Stimulated activated CD4-positive, alpha-beta T cell treated with anti-CD3 and anti-CD28 coated beads, TNF-alpha, amount 100 ng/mL, for 48 hours (primary cell): ENCODE results near the gene SEPTIN12.

ENCODE experiments used
- DNase-seq, 3 donors: peaks; one replicate each; pipeline ENCODE4 v3.0.0-alpha.2; 2020; ENCODE audit warnings: low read depth in 3 of 3

Gene SEPTIN12, protein sequence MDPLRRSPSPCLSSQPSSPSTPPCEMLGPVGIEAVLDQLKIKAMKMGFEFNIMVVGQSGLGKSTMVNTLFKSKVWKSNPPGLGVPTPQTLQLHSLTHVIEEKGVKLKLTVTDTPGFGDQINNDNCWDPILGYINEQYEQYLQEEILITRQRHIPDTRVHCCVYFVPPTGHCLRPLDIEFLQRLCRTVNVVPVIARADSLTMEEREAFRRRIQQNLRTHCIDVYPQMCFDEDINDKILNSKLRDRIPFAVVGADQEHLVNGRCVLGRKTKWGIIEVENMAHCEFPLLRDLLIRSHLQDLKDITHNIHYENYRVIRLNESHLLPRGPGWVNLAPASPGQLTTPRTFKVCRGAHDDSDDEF

DNA sequence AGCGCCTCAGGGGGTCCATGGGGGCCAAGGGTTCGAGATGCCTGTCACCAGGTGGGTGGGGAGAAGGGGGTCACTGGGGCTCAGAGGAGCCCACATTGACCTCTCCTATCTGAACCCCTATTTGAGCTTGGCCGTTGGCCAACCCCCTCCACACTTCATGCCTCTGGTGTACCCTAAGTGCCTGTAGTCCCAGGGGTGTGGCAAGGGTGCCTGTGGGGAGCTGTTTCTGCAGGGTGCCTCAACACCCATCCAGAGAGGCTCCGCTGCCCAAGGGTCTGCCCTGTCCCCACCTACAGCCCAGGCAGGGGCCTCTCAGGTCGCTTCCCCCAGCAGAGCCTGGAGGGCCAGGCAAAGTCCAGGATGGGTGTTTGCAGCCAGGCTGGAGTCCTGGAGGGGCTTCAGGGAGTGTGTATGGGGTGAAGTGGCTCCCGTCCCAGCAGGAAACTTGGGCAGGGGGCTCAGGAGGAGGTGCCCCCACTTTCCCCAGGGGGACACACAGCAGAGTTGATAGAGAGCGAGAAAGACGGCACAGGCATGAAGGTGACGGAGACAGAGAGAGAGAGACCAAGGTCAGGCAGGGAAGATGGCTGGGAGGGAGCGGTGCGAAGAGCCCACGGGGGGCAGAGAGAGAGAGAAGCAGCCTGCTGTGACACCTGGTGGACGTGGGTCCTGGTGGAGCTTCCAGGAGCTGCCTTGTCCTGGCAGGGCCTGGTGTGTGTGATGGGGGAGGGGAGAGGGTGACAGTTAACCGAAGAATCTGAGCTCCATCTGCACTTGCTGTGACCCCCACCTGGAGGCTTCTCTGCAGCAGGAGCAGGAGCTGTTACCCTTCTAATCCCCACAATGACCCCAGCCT is at the start of gene SEPTIN12:
SEPTIN12 (minus strand) TSS at position 719 of the 856 bp plus-strand sequence; CDS start at position 19, 700 bp downstream.
- no peak for DNase-seq

DNA sequence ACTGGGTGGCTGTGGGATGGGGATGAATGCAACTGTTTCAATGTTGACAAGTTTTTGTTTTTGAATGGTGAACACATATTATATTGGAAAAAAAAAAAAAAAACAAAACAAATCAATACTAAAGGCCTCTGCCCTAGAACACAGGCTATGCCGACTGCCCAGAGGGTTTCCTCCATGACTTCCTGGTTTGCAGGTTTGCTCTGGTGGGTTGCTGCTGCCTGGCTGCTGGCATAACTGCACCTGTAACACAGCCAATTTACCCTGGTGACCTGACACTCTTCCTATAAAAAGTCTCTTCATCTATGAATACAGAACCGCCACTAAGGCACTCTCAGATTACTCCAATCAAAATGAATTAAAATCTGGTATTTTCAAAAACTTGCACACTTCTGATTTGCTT is 48.6 kb upstream of the SEPTIN12 start:
- DNase-seq = no peak

DNA sequence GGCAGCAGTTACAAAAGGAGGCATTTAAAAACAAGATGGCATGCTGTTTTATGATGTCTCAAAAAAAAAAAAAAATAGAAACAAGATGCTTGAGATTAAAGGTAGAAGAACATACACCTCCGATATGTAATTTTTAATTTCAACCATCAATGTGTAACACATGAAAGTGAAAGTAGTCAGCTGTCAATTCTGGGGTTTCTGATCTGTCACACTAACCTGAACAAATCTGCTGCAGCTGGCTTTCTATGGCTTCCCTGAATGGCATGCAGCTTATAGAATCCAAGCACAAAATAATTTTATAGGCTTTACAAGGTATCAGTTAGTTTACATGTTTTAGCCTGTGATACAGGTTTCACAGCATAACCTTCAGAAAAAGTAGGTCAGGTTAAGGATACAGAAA is 45.4 kb upstream of the SEPTIN12 start:
- no peak for DNase-seq

DNA sequence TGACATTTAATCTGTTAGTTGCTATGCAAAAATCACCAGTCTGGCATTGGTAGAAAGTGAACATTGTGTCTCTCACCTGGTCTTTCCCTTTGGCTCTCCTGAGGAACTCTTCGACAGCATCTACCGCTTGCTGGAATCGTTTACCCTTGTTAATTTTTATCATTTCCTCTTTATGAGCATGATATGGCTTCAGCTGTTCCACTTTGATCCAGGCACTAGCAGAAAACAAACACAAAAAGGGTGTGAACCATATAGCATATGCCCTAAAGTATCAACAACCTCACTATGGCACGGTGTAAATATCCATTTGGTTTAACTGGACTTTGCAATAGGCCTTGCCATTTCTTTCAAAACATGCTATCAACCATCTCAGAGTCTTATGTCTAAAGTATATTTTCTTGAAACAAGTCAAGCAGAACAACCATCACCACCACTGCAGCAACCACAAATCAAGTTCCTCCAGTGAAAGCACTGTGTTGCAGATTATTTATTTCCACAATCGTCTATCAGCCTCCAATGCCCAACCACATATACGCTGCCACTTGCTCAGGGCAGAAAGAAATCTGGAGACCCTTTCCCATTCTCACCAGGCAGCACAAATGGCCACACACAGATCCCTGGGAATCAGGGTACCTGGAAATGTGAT is 44.7 kb upstream of the SEPTIN12 start:
- DNase-seq = no peak

DNA sequence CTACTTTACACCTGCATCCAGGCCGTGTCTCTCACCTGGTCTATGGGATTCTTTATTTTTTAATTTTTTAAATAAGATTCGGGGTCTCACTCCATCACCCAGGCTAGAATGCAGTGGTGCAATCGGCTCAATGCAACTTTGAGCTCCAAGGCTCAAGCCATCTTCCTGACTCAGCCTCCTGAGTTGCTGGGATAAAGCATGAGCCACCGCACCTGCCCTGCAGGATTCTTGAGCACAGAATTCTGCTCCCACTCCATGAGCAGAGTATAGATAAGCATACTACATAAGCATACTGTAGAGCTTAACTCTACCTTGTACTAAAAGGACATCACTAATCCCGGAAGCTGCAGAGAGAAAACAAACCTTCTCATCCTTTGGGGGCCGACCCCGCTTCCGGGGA is 43.5 kb upstream of the SEPTIN12 start:
- DNase-seq = no peak

DNA sequence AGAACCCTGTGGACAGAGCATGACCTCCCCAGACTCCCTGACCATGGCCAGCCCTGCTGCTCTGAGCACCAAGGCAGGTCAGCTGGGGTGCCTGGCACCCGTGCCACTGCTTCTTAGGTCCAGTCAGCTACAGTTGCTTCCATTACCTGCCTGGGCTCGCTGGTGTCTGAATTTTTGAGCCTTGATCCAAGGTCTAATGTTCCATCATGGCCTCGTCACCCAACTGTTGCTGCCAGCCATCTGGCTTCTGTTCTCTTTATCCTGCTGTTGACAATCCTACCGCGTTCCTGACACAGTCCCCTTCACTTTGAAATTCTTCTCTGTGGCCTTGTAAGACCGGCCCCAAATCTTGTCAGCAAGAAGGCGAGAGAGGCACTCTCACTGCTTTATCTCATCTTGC is 42.3 kb upstream of the SEPTIN12 start:
- DNase-seq = no peak

DNA sequence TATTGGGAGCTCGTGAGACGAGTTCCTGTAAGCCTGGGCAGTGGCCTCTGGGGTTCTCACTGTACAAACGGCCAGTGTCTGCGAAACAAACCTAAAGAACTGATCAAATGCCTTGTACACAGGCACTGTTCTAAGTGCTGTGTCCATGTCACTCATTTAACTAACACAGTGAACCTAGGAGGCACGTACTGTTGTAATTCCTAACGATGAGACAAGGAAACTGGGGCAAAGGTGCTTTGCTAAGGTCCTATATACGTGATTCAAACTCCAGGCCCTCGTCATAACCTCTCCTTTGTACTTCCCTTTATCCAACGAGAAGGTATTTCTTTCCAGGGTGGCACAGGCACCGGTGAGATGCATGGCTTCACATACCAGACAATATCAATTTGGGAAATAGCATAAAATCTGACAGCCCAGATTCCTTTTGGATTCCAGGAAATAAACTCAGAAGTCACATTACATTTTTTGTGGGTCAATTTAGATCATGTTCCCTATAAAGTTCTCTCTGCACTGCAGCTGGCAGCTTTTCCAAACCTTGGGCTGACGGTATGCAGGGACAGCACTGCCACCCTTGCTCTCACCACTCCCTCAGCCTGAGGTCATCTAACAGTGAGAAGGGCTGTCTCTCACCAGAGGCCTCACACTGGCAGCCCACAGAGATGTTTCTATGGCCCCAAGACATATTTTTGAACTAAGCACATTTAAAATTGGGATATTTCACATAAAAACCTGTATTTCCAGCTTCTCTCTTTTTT is 40.6 kb upstream of the SEPTIN12 start:
- no peak for DNase-seq

DNA sequence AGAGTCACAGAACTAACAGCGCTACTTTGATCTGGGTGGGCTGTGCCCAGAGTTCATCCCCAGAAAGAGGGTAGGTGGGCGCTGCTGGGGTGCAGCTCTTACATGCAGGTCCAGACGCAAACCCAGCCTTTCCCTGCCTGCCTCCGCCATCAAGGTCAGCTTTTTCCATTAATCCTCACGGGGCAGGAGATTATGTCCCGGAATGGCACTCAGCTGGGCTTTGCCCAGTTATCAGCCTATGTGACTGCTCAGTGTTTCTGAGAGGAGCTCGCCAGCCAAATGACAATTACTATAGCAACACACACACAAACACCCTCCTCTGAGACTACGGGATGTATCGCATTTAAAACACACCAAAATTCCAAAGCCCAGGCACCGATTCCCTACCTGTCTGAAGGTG is 38.8 kb upstream of the SEPTIN12 start:
- no peak for DNase-seq

DNA sequence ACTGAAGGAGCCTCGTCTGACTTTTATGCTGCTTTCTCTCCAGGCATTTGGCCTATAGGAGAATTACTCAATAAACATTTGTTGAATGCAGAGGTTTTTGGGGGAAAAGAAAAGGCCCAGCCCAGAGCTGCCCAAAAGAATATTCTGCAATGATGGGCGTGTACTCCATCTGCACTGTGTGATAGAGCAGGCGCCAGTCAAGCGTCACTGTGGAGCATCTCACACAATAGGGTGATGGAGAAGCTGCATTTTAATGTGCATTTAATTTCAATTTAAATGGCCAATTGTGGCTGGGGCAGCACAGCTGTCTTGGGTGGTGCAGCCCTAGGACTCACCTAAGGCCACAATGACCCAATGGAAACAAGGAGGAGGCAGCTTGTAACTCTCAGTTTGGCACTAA is 38.4 kb upstream of the SEPTIN12 start:
- DNase-seq = no peak

DNA sequence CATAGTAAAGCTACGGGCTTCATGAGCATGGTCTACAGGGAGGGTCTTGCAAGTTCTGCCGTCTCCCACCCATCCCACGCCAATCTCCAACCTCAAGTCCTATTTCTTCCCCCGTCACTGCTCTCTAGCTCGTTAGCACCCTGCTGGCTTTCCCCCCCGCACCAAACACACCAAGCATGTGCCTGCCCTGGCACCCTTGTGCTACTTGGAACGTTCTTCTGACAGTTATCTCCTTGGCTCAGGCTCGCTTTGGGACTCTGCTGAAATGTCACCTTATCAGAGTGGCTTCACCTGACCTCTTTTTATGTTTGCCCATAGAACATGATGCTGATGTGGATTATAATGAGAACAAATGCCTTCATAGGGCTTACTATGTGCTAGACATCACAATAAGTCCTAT is 37.1 kb upstream of the SEPTIN12 start:
- DNase-seq = no peak

DNA sequence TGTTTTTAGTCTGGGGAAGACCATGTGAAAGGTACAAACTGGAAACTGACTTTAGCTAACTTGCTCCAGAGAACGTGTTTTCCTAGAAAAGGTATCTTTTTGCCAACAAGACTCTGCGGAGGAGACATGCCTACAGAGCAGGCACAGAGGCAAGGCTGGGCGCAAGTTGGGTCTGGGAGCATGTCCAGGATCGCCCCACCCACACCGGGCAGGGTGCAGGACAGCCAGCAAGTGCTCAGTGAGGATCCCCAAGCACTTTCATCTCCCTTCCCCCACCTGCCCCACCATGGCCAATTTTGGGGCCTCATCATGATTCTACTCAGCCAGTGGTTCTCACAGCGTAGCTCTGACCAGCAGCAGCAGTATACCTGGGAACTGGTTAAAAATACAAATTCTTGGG is 32.5 kb upstream of the SEPTIN12 start:
- DNase-seq = no peak

DNA sequence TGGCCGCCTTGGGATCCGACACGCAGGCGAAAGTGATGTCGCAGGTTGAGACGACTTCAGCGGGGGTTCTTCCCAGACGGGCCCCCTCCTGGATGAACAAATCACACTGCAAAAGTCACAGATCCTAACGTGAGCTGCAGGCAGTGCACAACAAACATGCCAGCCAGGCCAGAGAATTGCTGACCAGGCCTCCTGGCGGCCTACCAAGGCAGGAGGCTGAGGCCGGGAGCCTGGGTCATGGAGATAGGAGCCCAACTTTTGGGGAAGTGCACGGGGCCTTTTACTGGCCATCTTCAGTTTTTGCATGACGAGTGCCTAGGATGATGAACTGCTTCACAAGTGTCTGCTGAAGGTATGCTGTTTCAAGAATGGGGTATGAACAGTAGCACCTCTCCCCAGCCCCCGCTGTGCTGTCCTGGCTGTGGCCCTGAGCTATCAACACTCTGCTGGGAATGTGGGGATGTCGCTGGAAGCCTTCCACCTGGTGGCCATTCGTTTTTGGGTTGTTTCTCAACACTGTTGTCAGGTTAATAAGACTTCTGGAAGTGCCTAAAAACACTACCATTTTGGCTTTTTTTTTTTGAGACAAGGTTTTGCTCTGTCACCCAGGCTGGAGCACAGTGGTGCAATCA is 26.5 kb upstream of the SEPTIN12 start:
- no peak for DNase-seq

DNA sequence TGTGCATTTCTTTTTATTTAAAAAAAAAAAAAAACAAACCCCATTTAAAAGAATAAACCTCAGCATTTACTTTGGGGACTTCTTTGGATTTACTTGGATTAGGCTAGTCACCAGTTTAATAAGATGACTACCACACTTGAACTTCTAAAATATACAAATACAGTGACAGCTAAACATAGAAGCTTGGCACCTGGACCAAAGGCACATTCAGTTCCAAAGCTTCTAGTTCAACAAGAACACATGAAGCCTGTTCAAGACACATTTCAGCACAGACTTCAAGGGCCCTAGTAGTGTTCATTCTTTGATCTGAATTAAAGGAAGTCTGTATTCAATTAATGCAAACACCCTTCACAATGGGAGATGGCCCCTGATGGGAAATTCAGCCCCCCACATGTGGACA is 25.9 kb upstream of the SEPTIN12 start:
- no peak for DNase-seq

DNA sequence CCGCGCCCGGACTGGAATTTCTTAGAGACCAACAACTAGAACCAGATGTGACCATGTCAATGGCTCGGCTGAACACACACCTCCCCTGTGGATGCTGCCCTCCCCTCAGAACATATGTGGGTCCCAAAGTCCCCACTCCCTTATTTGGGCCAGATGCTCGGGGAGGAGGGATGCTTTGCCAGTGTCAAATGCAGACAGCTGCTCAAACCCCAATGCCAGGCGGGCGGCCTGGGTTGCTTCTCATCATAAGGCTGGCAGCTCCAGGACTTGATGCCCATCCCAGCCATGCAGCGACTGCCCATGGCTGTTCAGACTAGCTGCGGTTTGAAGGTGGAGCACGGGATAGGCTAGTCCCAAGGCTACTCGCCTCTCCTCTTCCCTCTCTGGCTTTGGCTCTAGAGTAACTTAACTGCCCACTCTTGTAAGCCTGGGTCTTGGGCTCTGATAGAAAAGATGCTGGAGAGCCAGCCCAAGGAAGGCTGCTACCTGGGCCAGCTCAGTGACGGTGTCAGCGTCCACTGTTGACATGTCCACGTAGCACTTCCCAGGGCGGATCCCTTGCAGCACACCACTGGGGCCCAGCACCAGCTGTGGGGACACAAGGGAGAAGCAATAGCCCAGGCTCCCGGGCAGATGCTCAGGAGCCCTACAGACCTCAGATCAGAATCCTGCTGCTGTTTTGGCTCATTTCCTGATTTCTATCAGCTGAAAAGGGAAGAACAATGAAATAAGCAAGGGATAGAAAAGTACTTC is 25.3 kb upstream of the SEPTIN12 start:
- DNase-seq = no peak

DNA sequence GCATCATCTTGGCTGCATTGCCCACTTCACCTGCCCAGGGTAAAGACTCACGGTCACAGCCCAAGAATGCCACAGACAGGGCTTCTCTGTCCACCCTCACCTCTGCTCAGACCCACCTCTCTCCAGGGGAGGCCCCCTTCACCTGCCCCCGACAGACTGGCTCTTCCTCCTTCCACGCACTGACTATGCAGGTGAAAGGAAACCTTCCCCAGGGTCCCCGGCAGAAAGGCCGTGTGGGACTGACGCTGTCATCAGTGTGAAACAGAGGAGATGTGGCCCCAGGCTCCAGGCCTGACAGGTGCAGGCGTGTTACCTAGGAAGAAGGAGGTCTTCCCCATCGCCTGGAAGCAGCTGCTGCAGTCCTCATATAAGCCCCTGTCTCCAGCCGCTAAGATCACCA is 23.6 kb upstream of the SEPTIN12 start:
- no peak for DNase-seq

DNA sequence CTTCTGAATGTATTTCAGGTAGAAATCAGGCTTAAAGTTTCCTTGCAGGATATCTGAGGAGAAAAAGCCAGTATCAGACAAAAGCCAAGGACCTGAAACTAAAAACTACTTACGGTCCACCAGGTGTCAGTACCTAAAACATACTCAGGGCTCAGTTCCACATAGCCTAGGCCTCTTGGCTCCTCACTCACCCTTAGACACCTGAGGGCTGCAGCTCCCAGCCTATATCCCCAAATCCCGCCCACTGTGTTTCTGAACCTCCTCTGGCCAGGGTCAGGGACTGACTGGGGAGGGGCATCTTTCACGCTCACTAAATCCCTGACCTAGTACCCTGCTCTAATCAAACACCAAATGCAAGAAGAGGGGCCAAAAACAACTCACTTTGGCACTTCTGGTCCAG is 23.1 kb upstream of the SEPTIN12 start:
- DNase-seq = no peak

DNA sequence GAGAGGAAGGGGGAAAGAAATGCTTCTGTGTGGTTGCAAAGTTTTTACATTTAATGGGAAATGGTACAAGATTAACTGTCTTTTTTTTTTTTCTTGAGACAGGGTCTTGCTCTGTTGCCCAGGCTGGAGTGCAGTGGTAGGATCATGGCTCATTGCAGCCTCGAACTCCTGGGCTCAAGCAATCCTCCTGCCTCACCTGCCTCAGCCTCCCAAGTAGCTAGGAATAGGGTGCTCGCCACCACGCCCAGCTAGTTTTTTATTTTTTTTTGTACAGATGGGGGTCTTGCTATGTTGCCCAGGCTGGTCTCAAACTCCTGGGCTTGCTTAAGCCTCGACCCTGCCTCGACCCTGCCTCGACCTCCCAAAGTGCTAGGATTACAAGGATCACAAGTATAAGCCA is 18.1 kb upstream of the SEPTIN12 start:
- no peak for DNase-seq

DNA sequence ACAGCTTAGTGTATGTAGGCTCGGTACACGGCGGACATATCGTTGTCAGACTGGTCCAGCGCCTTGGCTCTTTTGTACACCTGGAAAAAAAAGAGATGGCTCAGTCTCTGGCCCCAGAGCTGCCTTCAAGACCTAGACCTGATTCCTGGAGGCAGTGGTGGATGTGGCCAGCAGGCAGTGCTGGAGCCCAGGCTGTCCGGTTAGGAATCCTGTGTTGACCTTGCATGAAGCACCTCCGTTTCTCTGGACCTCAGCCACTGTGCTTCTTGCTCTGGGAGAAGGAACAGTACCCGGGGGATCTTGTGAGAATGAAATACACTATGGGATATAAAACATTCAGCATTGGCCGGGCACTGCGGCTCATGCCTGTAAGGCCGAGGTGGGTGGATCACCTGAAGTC is 17.1 kb upstream of the SEPTIN12 start:
- no peak for DNase-seq

DNA sequence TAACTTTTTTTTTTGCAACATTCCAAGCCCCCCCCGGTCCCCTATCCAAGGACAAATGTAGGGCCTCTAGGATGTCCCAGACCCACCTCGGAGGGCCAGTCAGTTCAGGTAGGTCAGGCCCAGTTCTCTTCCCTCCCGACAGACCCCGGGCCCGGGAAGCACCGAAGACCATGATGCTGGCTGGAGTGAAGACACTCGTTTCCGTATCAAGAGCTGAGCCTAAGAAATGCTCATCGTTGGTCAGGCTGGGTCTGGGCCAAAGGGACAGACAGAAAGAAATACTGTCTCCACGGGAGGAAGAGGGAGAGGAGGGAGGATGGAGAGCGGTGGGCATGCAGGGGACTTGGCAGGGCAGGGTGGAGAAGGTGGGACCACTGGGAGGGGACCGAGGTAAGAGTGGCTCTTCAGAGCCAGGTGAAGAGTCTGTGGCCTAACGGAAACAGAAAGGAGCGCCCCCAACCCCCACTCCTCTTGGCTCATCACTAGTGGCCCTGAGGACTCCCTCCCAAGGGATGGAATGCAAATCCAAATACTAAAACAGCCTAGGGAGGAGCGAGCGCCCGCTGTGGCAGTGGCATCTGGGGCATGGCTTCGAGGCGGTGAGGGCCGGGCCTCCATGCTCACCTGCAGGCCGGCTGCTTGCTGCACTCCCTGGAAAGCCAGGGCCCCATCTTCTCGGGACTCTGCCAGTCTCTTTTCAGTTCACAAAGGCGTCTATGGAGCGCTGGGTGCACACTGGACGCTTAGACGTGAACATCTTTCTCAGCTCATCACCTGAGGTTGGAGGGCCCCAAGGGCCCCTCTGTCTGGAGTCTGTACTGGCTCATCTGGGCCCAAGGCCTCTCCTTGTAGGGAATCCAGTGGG is 16.0 kb upstream of the SEPTIN12 start:
- DNase-seq = no peak

DNA sequence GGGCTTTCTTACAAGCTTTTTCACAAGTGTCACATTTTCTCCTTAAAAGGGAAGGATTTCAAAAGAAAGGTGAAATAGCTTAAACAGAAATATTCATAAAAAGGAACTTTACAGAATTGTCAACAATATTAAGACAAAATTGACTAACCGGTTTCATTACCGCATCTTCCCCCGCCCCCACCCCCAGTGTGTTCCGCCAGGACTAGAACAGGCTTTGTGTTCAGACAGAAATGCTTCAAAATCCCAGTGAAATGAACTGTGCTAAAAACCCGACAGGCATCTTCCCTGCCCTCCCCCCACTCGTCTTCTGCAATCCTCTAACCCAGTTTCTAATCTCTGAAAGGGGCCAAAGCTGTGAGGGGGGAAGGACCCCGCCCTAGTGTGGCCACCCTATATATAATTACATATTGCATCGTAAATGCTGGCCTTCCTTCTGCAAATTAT is 15.3 kb upstream of the SEPTIN12 start:
- no peak for DNase-seq
